Head of caudate nucleus (tissue), 42 donors: ENCODE data around the gene SNX8.
"Not testable (repeated sequence)": the region's sequence is repeated elsewhere in the genome, so short reads cannot be mapped to it uniquely, and the experiment has no call there.

Experiments
- DNase-seq, 42 donors: peaks; one replicate each; pipeline versions ENCODE4 v3.0.0 to v3.0.0-alpha.2; 2020 to 2021; ENCODE audit warnings: mixed read lengths in 7 of 42
- intact Hi-C: fragments of 100-400 bp; cut with DNase I; formaldehyde crosslinking; loops from one replicate; pipeline ENCODE4 v1.15.0; 2022

The SNX8 gene

GRCh38 chr7:2302743-2303397 lies 11.4 kb downstream of the SNX8 start:
- intact Hi-C loops, DNase-seq: not testable (repeated sequence)

GRCh38 chr7:2301511-2301863 lies 12.8 kb downstream of the SNX8 start:
- intact Hi-C loops = no loop called here
- DNase-seq = no peak

- intact Hi-C loops = no loop called here
- DNase-seq = no peak
These were observed 14.2 kb downstream of the SNX8 start for GRCh38 chr7:2299870-2300512.

- intact Hi-C loops = no loop called here
- DNase-seq = no peak
These were observed 15.0 kb downstream of the SNX8 start for GRCh38 chr7:2299131-2299829.

- intact Hi-C loops = no loop called here
- no peak for DNase-seq
These were observed 17.4 kb downstream of the SNX8 start for GRCh38 chr7:2296832-2297231.

- intact Hi-C loops = no loop called here
- DNase-seq = no peak
These were observed 18.2 kb downstream of the SNX8 start for GRCh38 chr7:2295936-2296620.

GRCh38 chr7:2290877-2291276 lies 23.4 kb downstream of the SNX8 start:
- intact Hi-C loops = no loop called here

GRCh38 chr7:2289621-2290020 lies 24.6 kb downstream of the SNX8 start:
- intact Hi-C loops = no loop called here
- no peak for DNase-seq

More at GRCh38 chr7:2290877-2291276, 23.4 kb downstream of the SNX8 start:
- DNase-seq = no peak

- DNase-seq = no peak
These were observed 25.1 kb downstream of the SNX8 start for GRCh38 chr7:2289111-2289586.

GRCh38 chr7:2288503-2288902 lies 25.7 kb downstream of the SNX8 start:
- intact Hi-C loops = no loop called here
- DNase-seq = no peak

More at GRCh38 chr7:2289111-2289586, 25.1 kb downstream of the SNX8 start:
- intact Hi-C loops = no loop called here

GRCh38 chr7:2287745-2288144 lies 26.5 kb downstream of the SNX8 start:
- DNase-seq = no peak
- intact Hi-C loops = no loop called here

GRCh38 chr7:2283074-2283473 lies 31.2 kb downstream of the SNX8 start:
- no peak for DNase-seq
- intact Hi-C loops = no loop called here

- intact Hi-C loops = no loop called here
- no peak for DNase-seq
These were observed 32.0 kb downstream of the SNX8 start for GRCh38 chr7:2282185-2282751.

- peak in 19 of 42 donors; percentile 11 to 64 (median 37) for DNase-seq
- intact Hi-C loops = no loop called here
These were observed 32.7 kb downstream of the SNX8 start for GRCh38 chr7:2281541-2281940.

GRCh38 chr7:2280424-2280823 lies 33.8 kb downstream of the SNX8 start:
- intact Hi-C loops = no loop called here
- DNase-seq = no peak

GRCh38 chr7:2279896-2280295 lies 34.3 kb downstream of the SNX8 start:
- DNase-seq = no peak

GRCh38 chr7:2278026-2278425 lies 36.2 kb downstream of the SNX8 start:
- intact Hi-C loops = no loop called here
- DNase-seq = no peak

More at GRCh38 chr7:2279896-2280295, 34.3 kb downstream of the SNX8 start:
- intact Hi-C loops = no loop called here

- DNase-seq = peak in 5 of 42 donors; percentile 13 to 34 (median 24)
- intact Hi-C loops = no loop called here
These were observed 38.1 kb downstream of the SNX8 start for GRCh38 chr7:2276107-2276506.

- no peak for DNase-seq
- intact Hi-C loops = no loop called here
These were observed 39.1 kb downstream of the SNX8 start for GRCh38 chr7:2275101-2275500.
